GM21717 (cell line): ENCODE measurements around the gene EVC.
"Not testable (repeated sequence)": the region's sequence is repeated elsewhere in the genome, so short reads cannot be mapped to it uniquely, and the experiment has no call there.

Experiments used
- ATAC-seq: cut with Tn5 transposase; IDR thresholded peaks from one replicate; pipeline ENCODE4 v1.9.1; 2021; ENCODE audit warnings: mild to moderate bottlenecking, moderate library complexity; ENCODE audit not compliant: unreplicated experiment

The EVC gene

DNA sequence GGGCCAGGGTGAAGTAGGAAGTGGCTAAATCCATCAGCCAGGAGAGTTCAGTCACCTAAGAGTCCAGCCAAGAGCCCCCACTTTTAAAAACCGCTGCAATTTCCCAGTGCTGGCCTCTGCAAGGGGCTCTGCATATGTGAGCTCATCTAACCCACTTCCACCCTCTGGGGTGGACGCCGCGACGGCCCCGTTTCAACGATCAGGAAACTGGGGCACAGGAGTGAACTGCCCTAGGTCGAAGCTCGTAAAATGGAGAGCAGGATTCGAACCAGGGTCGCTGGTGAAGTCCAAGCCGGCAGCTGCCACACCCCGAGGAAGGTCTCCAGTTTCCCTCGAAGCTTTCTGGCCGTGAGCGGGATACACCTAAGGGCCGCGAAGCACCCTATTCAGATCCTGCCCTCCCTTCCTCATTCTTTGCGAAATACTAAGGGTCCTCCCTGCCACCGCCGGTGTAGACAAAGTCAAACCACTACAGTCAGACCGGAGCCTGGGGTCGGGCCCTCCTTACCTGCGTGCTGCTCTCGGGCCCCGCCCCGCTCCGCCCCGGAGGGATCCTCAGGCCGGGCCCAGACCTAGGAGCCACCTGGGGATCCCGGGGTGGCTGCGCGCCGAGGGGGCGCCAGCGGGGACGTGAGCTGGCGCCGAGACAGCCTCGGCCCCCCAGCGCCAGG lies 3.1 kb upstream of the EVC start:
- no peak for ATAC-seq

DNA sequence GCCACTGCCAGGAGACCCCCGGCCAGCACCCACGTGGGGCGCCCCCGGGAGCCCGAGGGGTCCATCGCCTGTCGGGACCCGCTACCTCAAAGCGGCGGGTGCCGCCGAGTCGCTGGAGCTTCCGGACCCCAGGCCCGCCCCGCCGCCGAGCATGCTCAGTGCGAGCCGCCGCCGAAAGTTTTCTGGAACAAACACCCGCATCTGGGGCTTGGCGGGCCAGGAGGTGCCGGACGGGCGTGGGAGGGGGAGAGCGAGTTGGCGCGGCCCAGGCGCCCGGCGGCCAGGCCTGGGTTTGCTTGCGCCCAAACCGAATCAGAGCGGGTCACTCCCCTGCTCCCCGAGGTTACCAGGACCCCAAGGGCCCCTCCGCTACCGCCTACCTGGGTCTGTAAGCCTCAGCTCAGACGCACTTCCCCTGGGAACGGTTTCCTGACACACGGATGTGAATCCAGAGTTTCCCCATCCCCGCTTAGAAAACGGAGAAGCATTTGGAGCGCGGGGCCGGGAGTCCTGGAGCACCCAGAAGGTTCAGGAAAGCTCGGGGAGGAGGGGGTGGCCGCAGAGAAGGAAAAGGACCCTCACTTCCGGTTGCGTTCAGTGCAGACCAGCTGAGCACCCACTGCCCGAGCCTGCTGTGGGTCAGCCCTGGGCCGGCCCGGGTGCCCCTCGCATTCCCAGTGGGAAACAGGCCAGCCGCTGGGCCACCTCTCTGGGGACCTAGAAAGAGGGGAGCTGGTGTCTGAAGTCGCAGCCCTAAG lies 2.4 kb upstream of the EVC start, which contains the start of gene EVC2:
EVC2 (minus strand) TSS at position 111 of the 758 bp plus-strand sequence; CDS start at position 65, 46 bp downstream.
- ATAC-seq: no peak

DNA sequence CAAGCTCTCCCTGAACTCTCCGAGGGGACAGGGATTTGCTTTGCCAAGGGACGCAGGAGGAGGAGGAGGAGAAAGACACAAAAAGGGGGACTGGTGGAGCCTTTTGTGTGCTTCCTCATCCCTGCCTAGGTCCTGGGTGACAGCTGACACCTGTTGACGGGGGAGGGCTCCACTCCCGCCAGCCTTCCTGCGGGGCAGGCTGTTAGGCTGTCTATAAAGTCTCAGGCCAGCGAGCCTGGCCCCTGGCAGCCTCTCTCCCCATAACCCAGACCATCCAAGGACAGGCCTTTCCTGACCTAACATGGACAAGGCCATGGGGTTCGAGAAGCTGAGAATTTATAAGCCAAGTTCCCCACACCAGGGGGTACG lies 1.8 kb upstream of the EVC start:
- ATAC-seq: no peak

DNA sequence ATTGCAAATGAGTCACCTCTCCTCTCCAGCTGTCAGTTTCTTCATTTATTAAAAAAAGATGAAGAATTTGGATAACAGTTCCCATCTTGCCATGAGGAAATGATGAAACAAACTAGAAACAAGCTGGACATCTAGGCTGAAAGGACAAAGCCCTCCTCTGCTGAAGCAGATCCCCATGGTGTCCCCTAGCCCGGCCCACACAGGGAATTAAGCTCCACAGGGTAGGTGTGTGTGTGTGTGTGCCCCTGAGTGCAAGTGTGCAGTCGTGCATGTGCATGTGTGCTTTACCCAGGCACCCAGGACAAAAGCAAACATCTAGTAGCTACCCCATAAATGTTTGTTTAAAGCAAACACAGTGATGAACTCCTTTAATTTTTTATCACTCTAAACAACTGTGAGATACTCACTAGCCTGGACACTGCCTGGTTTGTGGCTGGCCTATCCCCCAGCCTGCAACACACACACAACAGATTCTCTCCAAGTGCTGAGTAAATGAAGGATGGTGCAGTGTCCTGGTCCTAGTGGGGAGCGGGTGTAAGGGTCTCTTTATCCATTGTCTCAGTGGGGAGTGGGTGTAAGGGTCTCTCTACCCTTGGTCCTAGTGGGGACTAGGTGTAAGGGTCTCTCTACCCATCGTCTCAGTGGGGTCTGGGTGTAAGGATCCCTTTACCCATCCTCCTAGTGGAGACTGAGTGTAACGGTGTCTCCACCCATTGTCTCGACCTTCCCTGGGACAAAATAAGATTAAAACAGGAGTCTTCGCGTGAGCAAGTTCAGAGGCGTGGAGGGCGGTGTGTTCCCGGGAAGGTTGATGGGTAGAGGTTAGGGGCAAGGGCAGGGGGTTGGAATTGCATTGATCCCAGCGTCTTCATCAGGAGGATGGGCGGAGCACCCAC lies 688 bp upstream of the EVC start:
- ATAC-seq: no peak

DNA sequence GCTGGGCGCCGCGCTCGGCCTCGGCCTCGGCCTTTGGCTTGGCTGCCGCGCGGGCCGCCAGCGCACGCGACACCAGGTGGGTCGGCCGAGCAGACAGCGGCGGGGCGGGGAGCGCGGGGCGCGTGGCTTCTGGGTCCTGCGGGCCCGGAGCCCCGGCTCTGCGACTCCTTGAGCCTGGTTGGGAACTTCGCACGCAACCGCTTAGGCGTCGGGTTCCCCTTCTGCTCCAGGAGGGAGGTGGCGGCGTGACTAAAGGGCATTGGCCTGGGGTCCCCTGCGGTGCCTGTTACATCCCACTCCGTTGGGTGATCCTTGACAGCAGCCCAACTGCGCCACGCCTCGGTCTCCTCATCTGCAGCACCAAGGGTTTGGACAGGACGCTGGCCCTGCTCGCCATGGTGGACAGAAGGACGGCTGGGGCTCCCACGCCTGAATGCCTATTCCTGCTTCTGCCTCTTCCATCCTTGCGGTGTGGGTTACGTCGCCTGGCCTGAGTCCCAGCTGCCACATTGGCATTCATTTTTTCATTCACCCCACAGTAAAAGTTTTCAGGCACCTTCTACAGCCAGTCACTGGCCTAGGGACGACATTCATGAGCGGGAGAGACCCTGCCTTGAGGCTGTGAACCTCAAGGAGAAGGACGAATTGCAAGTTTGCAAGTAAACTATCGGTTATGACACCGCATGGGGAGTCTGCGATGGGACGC lies 631 bp downstream of the EVC start:
- ATAC-seq: no peak

DNA sequence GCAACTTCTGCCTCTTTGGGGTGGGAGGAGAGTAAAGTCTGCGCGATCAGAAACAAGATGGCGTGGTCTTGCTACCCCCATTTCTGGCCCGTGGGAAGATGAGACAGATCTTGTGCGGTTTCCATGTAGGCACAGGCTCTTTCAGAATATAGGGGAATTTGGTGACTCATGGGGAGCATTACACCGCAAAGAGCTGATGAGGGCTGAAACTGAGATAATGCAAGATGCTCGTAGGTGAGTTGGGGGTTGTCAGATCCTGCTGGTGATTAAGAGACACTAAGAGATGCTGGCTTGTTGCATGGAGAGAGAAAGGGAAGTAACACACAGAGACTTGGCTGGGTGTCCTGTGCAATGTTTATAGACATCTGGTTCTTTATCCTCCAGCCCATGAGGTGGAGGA lies 1.5 kb downstream of the EVC start:
- no peak for ATAC-seq

DNA sequence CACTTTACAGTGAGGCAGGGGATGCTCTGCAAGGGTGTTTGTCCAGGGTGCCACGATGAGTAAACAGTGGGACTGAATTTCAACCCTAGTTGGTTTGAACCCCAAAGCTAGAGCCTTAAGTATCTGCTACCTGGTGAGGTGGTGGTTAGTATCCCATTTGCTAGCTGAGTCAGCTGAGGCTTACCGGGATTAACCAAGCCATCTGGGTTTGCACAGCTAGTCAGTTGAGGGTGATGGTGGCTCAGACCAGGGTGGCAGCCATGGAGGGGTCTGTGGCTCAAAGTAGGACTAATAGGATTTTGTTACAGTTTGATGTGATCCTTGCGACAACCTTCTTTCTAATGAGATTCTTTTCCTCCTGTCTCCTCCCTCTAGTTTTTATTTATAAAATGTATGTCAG lies 1.9 kb downstream of the EVC start:
- no peak for ATAC-seq

DNA sequence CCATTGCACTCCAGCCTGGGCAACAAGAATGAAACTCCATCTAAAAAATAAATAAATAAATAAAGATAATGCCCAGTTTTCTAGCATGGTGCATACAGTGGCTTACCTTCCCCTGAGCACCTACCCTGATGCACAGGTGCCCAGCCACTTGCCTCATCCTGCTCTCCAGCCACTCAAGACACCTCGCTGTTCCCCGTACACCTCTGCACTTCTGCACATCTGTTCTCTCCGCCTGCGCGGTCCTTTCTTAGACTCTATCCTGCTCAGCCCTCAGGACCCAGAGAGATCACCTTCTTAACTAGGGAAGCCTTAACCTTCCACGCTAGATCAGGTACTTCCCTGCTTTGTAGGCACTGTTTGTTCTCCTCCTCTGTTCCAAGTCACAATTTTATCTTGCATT lies 2.9 kb downstream of the EVC start:
- no peak for ATAC-seq

DNA sequence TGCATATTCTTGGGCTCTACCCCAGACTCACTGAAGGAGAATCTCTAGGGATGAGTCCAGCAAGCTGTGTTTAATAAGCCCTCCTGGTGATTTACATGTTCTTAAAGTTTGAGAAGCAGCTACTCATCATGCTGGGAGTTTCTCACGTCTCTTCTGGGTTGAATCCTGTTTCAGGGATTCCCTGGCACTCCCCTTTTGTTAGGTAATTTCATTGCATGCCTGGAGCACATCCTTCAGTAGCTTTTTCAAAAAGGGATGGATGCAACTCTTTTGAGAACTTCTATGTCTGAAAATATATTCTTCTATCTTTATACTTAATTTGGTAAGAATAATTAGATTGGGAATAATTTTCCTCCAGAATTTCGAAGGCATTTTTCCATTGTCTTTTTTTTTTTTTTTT lies 4.4 kb downstream of the EVC start:
- no peak for ATAC-seq

DNA sequence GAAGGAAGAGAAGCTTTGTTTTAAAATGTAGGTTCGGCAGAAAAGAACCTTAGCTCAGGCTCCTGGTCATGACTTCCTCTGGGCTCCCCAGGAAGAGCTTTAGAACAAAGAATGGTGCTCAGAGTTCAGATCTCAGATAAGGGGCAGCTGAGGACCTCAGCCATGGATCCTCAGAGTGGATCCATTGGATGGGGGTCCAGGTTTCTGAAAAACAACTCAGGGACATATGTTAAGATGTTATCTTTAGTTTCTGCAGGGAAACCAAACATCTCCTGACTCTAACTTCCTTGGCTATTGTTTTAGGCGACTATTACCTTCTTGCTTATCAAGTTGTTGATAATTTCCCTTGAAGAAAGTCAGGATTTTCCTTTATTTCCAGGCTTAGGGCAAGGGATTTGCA lies 5.4 kb downstream of the EVC start:
- no peak for ATAC-seq

DNA sequence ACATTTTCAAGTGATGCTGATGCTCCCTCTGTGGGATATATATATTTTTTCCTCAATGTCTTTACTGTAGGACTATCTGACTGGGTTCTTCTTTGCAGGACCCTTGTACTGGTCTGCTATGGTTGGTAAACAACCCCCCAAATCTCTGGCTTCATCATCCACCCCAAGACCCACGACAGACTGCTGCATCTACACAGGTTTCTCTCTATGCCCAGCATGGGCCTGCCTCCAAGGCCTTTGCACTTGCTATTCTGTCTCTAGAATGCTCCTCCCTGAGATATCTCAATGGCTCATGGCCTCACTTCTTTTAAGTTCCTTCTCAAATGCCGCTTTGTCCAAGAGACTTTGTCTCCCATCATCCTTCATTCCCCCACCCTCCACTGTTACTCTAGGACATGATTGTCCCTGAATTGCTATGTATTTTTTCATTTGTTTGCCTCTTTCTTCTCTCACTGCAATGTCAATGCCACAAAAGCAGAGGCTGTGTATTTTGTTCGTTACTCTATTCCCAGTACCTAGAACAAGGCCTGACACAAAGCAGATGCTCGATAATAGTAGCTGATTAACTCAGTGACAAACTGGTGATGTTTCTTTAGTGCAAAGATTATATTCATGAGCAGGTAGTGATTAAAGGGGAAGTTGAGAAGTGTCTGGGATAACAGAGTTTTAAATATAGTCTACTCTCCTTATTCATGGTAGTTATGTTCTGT lies 6.6 kb downstream of the EVC start:
- ATAC-seq: no peak

DNA sequence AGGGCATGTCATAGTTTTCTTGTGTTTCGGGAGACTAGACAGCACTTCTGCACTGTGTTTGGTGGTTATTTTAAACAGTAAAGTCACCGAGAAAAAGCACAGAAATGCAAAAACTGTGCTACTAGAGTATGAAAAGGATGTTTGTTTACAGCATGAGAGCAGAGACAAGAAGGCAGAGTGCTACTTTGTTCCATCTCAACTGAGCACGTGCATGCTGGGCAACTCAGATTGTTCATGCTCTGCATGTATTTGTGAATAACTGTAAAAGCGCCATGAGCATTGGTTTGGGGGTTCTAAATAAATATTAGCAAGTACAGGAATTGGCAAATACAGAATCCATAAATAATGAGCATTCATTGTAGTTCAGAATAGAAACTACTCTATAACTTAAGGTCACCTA lies 7.4 kb downstream of the EVC start:
- no peak for ATAC-seq

DNA sequence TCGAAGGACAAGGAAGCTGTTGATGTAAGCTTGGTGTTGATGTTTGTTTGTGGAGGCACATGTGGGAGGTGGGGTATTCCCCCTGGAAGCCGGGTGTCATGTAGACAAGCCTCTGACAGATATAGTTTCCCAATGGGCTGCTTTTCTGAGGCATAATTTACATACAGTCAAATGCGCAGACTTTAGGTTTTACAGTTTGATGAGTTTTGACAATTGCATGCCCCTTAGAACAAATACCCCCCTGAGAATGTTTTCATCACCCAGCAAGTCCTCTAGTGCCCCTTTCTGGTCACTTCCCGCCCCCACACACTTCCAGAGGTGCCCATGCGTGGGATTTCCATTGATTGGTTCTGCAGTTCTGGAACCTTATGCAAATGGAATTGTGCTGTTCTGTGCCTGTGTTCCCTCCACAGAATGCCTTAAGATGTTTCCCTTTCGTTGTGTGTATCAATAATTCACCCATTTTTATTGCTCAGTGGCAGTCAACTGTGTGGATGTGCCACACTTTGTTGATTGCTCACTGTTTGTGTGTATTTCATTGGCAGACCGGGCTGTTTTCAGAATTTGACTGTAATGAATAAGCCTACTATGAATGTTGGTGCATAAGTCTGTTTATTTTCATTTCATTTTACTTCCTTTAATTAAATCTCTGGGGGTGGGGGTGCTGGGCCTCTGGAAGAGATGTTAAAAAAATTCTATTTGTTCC lies 8.5 kb downstream of the EVC start:
- no peak for ATAC-seq

DNA sequence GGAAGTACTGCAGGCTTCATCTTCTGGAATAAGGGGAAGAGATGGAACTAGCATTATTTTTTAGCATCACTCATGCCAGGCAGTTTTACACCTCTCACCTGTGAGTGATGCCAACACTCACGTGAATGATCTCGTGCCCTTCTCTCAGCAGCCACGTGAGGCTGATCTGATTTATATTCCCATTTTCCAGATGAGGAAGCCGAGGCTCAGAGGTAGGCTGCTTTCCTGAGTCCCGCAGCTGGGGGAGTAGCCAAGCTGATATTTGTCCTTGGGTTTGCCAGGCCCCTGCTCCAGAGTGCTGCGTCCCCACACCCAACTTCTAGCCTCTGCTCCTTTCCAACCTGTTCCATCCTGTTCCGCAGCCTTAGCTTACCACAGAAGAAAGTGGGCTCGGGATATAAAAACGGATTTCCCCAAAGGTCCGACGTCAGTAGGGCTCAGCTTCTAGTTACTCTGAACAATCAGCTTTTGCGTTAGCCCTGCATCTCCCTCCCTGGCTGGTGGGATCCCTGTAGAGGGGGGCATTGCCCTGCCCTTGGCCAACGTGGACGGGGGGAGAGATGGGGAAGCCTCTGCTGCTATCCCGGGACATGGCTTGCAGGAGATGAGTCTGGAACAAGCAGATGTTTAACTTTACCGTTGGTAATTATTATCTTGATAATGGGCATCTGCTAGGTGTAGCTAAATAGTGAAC lies 9.3 kb downstream of the EVC start:
- ATAC-seq: no peak

DNA sequence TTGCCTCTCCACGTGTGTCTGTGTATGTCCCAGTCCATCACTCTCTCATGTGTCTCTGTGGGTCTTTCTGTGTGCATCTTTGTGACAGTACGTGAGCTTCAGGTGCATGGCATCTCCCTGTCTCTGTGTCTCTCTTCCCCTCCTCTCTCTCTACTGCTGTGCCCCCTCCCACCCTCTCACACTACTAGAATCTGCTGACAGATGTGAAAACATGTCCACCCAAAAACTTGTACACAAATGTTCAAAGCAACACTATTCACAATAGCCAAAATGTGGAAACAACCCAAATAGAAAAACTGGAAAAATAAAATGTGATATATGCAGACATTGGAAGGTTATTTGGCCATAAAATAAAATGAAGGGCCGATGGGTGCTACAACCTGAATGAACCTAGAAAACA lies 10.0 kb downstream of the EVC start:
- ATAC-seq: no peak

DNA sequence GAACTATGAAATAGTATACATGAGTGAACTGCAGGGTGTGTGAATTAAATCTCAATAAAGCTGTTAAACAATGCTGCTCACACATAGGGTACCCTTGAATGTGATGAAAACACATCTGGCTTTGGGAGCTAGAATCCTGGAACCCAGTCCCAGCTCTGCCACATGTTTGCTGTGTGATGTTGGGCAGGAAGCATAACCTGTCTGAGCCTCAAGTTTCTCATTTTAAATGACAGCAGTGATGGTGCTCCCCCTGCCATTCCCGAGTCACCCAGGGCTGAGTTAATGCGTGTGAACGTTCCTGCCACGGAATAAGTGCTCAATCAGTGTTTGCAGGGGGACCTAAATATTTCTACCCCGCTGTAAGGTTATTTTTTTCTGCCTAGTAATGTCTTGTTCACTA lies 10.9 kb downstream of the EVC start:
- ATAC-seq: no peak

DNA sequence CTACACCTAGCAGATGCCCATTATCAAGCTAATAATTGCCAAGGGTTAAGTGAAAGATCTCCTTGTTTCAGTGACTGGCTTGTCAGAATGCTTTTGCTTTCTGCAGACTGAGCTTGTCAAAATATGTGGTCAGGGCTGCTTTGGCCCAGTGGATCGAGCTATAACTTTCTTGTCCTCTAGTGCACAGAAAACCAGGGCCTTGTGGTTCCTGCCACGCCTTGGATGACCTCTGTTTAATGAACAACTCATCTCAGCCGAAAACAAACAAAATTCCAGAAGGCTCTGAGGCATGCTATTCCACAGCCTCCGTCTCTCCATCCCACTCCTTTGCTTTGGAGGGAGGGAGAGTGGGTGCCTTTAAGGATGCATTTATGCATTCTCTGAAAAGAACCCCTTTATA lies 11.3 kb downstream of the EVC start:
- no peak for ATAC-seq

DNA sequence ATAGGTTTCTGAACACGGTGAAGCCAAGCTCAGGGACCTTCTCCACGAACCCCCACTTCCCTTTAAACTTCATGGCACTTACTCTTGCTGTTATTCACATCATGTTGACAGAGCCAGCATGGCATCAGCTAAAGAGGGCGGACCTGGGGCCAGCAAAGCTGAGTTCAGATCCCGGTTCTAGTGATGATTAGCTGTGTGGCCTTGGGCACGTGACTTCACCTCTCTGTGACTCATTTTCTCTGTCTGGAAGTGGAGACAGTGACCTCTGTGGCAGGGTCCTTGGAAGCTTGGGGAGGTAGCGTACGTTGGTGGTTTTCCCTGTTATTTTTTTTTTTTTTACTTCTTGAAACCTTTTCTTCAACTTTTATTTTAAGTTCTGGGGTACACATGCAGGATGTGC lies 13.4 kb downstream of the EVC start:
- ATAC-seq: no peak

DNA sequence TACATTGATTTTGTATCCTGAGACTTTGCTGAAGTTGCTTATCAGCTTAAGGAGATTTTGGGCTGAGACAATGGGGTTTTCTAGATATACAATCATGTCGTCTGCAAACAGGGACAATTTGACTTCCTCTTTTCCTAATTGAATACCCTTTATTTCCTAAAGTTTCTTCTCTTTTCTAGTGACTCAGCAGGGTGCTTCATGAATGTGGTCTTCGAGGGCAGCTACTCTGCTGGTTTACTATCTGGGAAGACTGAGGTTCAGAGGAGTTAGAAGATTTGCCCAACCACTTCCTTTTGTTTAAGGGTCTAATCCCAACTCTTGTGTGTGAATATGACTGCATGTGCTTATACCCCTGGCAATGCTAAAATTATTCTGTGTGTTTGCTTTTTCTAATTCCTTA lies 17.4 kb downstream of the EVC start:
- not testable (repeated sequence) for ATAC-seq
